Measurements from ENCODE around the gene CDK15.

GRCh38 chr2:201758234-201758633 is 48.1 kb upstream of the CDK15 start:
- TF ChIP-seq CTCF (IDR thresholded peaks at IDR 0.05) = no peak
- TF ChIP-seq EZH2 (IDR thresholded peaks at IDR 0.05) = no peak
- no peak for TF ChIP-seq EZH2phosphoT487 (IDR thresholded peaks at IDR 0.05)

Data from neural progenitor cell (in vitro differentiated cells).